Left cardiac atrium (tissue), 4 donors: Measurements from ENCODE around the gene RPS6KC1. TPM values are rescaled to one million over a fixed set of nuclear protein-coding genes. Genes with fewer than 3 reads are reported as not detected.

ENCODE experiments used
- ATAC-seq, 2 donors: fragments of 200-7000 bp; cut with Tn5 transposase; one replicate each; pipeline ENCODE4 v1.9.1; 2020; ENCODE audit warnings: mild to moderate bottlenecking in 2 of 2, moderate library complexity in 2 of 2
- DNase-seq: peaks from one replicate; pipeline ENCODE4 v3.0.0-alpha.2; 2020
- intact Hi-C, 2 donors: fragments of 100-400 bp; cut with DNase I; formaldehyde crosslinking; loops; one replicate each; pipeline versions ENCODE4 v1.14.1 to v1.15.1; 2022 to 2023
- total RNA-seq, 2 donors: library from RNA; stranded (reverse); fragmentation: NEBNext Ultra II Directional; extraction: Animal tissue kit (Norgen Biotek cat#: 25700); gene quantifications; one replicate each; pipeline ENCODE4 v1.2.1, GENCODE V29; 2021
- donor health status: DM: no; HTN: yes; CAD: no.
- donor health status: DM: no; HTN: yes; CAD: no; lungs with severe emphysema.
- donor health status: DM: yes; HTN: yes; CAD: no.
- donor health status: Dilated cardiomyopathy.

The RPS6KC1 gene
- total RNA-seq, 2 donors from 2014 or later: 10.0 to 11.8 TPM

GRCh38 chr1:213051881-213052202 lies 801 bp downstream of the RPS6KC1 start:
- no peak for DNase-seq
- intact Hi-C loops: no loop called here
- no peak for ATAC-seq

GRCh38 chr1:213053455-213053854 lies 2.4 kb downstream of the RPS6KC1 start:
- ATAC-seq: no peak
- intact Hi-C loops: no loop called here
- no peak for DNase-seq

- intact Hi-C loops: no loop called here
- no peak for DNase-seq
- no peak for ATAC-seq
Observed at GRCh38 chr1:213054142-213054541, 3.1 kb downstream of the RPS6KC1 start.

GRCh38 chr1:213054733-213055591 lies 3.9 kb downstream of the RPS6KC1 start:
- no peak for ATAC-seq
- intact Hi-C loops: no loop called here
- DNase-seq: no peak

- intact Hi-C loops: no loop called here
- ATAC-seq: no peak
- DNase-seq: no peak
Observed at GRCh38 chr1:213055767-213056166, 4.7 kb downstream of the RPS6KC1 start.

GRCh38 chr1:213057264-213058059 lies 6.4 kb downstream of the RPS6KC1 start:
- intact Hi-C loops: no loop called here
- ATAC-seq (no peak), DNase-seq (no peak)

- intact Hi-C loops: no loop called here
Observed at GRCh38 chr1:213060836-213061235, 9.8 kb downstream of the RPS6KC1 start.

GRCh38 chr1:213061263-213061662 lies 10.2 kb downstream of the RPS6KC1 start:
- ATAC-seq (no peak), DNase-seq (no peak)
- intact Hi-C loops: no loop called here

More at GRCh38 chr1:213060836-213061235, 9.8 kb downstream of the RPS6KC1 start:
- no peak for ATAC-seq
- no peak for DNase-seq

GRCh38 chr1:213065800-213066199 lies 14.8 kb downstream of the RPS6KC1 start:
- no peak for DNase-seq
- no peak for ATAC-seq
- intact Hi-C loops: no loop called here

- intact Hi-C loops: no loop called here
- DNase-seq: no peak
- no peak for ATAC-seq
Observed at GRCh38 chr1:213066363-213066762, 15.3 kb downstream of the RPS6KC1 start.

- ATAC-seq: no peak
- intact Hi-C loops: no loop called here
- no peak for DNase-seq
Observed at GRCh38 chr1:213067352-213067751, 16.3 kb downstream of the RPS6KC1 start.

GRCh38 chr1:213070406-213070805 lies 19.4 kb downstream of the RPS6KC1 start:
- DNase-seq (no peak), ATAC-seq (peak in 1 of 2 donors; percentile 59)
- intact Hi-C loops: no loop called here

- intact Hi-C loops: no loop called here
- no peak for ATAC-seq
- no peak for DNase-seq
Observed at GRCh38 chr1:213075725-213076124, 24.7 kb downstream of the RPS6KC1 start.

- DNase-seq: no peak
- intact Hi-C loops: no loop called here
- no peak for ATAC-seq
Observed at GRCh38 chr1:213082420-213083111, 31.5 kb downstream of the RPS6KC1 start.

GRCh38 chr1:213083112-213083445 lies 32.0 kb downstream of the RPS6KC1 start:
- ATAC-seq (no peak), DNase-seq (no peak)
- intact Hi-C loops: no loop called here

- no peak for ATAC-seq
- DNase-seq: no peak
- intact Hi-C loops: no loop called here
Observed at GRCh38 chr1:213087911-213088310, 36.9 kb downstream of the RPS6KC1 start.

GRCh38 chr1:213089924-213090677 lies 39.1 kb downstream of the RPS6KC1 start:
- intact Hi-C loops: no loop called here
- DNase-seq (no peak), ATAC-seq (no peak)

GRCh38 chr1:213094446-213094845 lies 43.4 kb downstream of the RPS6KC1 start:
- ATAC-seq (no peak), DNase-seq (no peak)
- intact Hi-C loops: no loop called here

GRCh38 chr1:213095467-213095866 lies 44.4 kb downstream of the RPS6KC1 start:
- no peak for ATAC-seq
- no peak for DNase-seq
- intact Hi-C loops: no loop called here
